Peyer's patch (tissue), 4 donors: ENCODE measurements around the gene ARPC5L. TPM values are rescaled to one million over a fixed set of nuclear protein-coding genes. Genes with fewer than 3 reads are reported as not detected.
A peak's percentile ranks its signal among the peaks of the same experiment; 100 is the strongest.
"Not testable (repeated sequence)": the region's sequence is repeated elsewhere in the genome, so short reads cannot be mapped to it uniquely, and the experiment has no call there.

Experiments used
- DNase-seq, 3 donors: peaks; one replicate each; pipeline ENCODE4 v3.0.0-alpha.2; 2017 to 2019
- H3K27ac ChIP-seq, 4 donors: fragments of 200-600 bp; sonication (generic); one replicate each; pipeline ENCODE4 v1.5.1; 2016 to 2019
- H3K27me3 ChIP-seq, 2 donors: fragments of 200-600 bp; sonication (generic); one replicate each; pipeline ENCODE4 v1.5.1; 2019
- H3K36me3 ChIP-seq, 3 donors: fragments of 200-600 bp; sonication (generic); one replicate each; pipeline ENCODE4 v1.5.1; 2016 to 2019
- H3K4me1 ChIP-seq, 4 donors: fragments of 200-600 bp; sonication (generic); one replicate each; pipeline ENCODE4 v1.5.1; 2016 to 2019
- H3K4me3 ChIP-seq, 4 donors: fragments of 200-600 bp; sonication (generic); 1 replicate in 3 of 4; 2 replicates in 1 of 4; pipeline ENCODE4 v1.5.1; 2016 to 2019; ENCODE audit warnings: mild to moderate bottlenecking in 1 of 4
- H3K9me3 ChIP-seq, 4 donors: fragments of 200-600 bp; sonication (generic); one replicate each; pipeline ENCODE4 v1.5.1; 2016 to 2019; ENCODE audit warnings: mild to moderate bottlenecking in 1 of 4
- POLR2A ChIP-seq, 2 donors: fragments of 450-650 bp; IDR thresholded peaks; one replicate each; pipeline ENCODE4 v1.5.1; 2017; ENCODE audit warnings: antibody characterized with exemption in 2 of 2, mild to moderate bottlenecking in 2 of 2, moderate library complexity in 2 of 2
- total RNA-seq, 4 donors: library from RNA; depleted of rRNA; stranded (reverse); fragments of >200 nt; gene quantifications; one replicate each; pipeline ENCODE4 v1.1.0, GENCODE V29; 2016
- TF ChIP-seq, protein P1 (sequence below), 6 experiments: fragments of 450-650 bp in 4 of 6; fragments of 200-600 bp in 2 of 6; sonication (generic) in 1 of 6; IDR thresholded peaks; one replicate each; pipeline ENCODE4 v1.5.1; 2017 to 2019; ENCODE audit warnings: antibody characterized with exemption in 6 of 6, mild to moderate bottlenecking in 3 of 6, moderate library complexity in 1 of 6

Gene ARPC5L
- total RNA-seq, 4 donors from 2014 or later: 15.7 to 23.5 (median 18.0) TPM

DNA sequence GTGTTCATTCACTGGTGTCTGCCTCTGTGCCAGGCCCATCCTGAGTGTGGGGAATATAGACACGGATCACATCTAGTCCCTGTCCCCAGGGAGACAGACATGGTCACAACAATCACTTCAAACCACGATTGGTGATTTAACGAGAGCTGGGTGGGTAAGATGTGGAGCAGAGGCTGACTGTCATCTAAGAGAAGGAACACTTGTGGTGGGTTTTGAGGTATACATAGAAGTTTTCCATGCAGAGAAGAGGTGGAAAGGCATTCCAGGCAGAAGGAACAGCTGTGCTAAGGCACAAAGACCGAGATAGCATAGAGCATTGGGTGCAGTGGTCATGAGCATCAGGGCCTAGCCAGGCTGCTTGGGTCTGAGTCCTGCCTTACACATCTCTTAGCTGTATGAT, 31.3 kb upstream of the ARPC5L start:
- Histone ChIP-seq H3K36me3 (no peaks in the 10 kb centered on the region), H3K9me3 (no peaks in the 10 kb centered on the region), H3K4me1 (peaks cover 0 to 13% (median 0%) of the 10 kb centered on the region in 4 donors), H3K4me3 (no peak overlapping the region), H3K27me3 (no peaks in the 10 kb centered on the region), H3K27ac (no peak overlapping the region)
- TF ChIP-seq, protein P1, sequence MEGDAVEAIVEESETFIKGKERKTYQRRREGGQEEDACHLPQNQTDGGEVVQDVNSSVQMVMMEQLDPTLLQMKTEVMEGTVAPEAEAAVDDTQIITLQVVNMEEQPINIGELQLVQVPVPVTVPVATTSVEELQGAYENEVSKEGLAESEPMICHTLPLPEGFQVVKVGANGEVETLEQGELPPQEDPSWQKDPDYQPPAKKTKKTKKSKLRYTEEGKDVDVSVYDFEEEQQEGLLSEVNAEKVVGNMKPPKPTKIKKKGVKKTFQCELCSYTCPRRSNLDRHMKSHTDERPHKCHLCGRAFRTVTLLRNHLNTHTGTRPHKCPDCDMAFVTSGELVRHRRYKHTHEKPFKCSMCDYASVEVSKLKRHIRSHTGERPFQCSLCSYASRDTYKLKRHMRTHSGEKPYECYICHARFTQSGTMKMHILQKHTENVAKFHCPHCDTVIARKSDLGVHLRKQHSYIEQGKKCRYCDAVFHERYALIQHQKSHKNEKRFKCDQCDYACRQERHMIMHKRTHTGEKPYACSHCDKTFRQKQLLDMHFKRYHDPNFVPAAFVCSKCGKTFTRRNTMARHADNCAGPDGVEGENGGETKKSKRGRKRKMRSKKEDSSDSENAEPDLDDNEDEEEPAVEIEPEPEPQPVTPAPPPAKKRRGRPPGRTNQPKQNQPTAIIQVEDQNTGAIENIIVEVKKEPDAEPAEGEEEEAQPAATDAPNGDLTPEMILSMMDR (IDR thresholded peaks at IDR 0.05): no peak
- no peak for TF ChIP-seq POLR2A (IDR thresholded peaks at IDR 0.05)
- no peak for DNase-seq

DNA sequence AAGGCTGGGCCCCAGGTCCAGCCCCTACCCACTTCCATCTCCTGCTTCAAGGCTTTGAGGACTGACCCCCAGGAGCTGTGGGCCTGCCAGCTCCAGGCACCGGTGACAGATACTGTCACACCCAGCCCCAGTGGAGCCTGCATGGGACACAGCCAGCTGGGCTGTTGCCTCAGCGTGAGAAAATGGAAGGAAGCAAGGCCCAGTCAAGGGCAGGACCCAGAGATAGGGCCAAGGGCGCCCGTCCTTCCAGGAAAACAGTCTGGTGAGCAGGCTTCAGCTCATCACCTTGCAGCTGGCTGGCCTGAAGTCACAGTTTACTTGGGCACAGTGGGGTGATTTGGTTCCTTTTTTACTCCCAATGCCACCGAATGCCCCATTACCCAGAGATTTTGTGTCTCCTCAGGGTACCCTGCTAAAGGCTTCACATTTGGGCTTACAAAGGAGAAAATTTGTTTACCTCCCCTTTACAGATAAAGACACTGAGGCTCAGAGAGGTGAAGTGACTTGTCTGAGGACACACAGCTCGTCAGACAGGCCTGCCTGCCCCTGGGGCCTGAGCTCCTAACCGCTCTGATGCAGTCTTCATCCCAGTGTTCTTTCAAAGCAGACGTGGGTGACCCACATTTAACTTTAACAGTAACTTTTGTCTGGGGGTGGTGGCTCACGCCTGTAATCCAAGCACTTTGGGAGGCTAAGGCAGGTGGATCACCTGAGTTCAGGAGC, 30.1 kb upstream of the ARPC5L start:
- no peak for DNase-seq
- H3K9me3 ChIP-seq: no peaks in the 10 kb centered on the region
- no peaks in the 10 kb centered on the region for H3K36me3 ChIP-seq
- H3K27ac ChIP-seq: peak overlapping the region in 2 of 4 donors; percentile 14 to 72
- H3K27me3 ChIP-seq: no peaks in the 10 kb centered on the region
- TF ChIP-seq POLR2A (IDR thresholded peaks at IDR 0.05): no peak
- TF ChIP-seq, protein P1 (IDR thresholded peaks at IDR 0.05): no peak
- H3K4me1 ChIP-seq: peaks cover 0 to 13% (median 0%) of the 10 kb centered on the region in 4 donors
- no peak overlapping the region for H3K4me3 ChIP-seq

DNA sequence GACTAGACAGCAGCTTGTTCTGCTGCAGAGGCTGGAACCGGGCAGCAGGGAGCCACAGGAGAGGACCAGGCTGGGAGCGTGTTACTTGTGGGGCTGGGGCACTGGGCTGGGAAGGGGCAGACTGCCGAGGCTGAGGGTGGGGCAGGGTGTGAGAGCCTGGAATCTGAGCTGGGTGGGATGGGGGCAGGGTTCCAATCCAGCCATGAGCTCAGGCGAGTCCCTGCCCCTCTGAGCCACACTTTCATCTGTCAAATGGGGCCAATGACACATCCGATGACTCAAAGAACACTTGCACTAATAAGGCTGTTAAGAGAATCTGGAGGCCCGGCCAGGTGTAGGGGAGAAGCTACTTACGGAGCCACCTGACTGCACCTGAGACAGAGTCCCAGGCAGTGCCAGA, 27.3 kb upstream of the ARPC5L start:
- Histone ChIP-seq H3K4me1 (peaks cover 0 to 13% (median 0%) of the 10 kb centered on the region in 4 donors), H3K27ac (peak overlapping the region in 2 of 4 donors; percentile 61 to 80), H3K9me3 (no peaks in the 10 kb centered on the region), H3K36me3 (no peaks in the 10 kb centered on the region), H3K4me3 (peak overlapping the region in 1 of 4 donors; percentile 21), H3K27me3 (no peaks in the 10 kb centered on the region)
- peak in 2 of 3 donors; percentile 77 to 83 for DNase-seq
- peak in 1 of 2 donors; percentile 27 for TF ChIP-seq POLR2A (IDR thresholded peaks at IDR 0.05)
- TF ChIP-seq, protein P1 (IDR thresholded peaks at IDR 0.05): no peak

DNA sequence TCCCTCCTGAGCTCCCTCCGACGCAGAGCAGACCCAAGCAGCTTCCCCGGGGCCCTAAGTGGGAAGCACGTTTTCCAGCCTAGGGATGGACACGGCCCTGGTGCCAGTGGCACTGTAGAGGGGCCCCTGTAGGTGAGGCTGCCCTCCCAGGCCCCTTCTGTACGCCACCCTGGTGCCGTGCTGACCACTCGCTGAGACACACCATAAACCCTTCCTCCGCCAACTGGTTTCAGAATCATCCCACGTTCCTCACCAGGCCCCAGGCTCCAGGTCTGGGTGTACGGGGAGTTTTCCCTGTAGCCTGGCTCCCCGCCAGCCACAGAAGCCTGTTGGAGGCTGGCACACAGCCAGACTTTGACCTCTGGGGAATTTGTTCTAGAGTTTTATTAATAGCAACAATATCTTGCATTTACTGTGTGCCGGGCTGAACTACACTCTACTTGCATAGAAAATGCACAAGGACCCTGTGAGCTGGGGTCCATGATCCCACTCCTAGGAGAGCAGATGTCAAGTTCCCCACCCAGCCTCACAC, 26.8 kb upstream of the ARPC5L start:
- no peak for TF ChIP-seq POLR2A (IDR thresholded peaks at IDR 0.05)
- TF ChIP-seq, protein P1 (IDR thresholded peaks at IDR 0.05): no peak
- Histone ChIP-seq H3K4me1 (peaks cover 0 to 13% (median 0%) of the 10 kb centered on the region in 4 donors), H3K27ac (peak overlapping the region in 2 of 4 donors; percentile 61 to 80)

DNA sequence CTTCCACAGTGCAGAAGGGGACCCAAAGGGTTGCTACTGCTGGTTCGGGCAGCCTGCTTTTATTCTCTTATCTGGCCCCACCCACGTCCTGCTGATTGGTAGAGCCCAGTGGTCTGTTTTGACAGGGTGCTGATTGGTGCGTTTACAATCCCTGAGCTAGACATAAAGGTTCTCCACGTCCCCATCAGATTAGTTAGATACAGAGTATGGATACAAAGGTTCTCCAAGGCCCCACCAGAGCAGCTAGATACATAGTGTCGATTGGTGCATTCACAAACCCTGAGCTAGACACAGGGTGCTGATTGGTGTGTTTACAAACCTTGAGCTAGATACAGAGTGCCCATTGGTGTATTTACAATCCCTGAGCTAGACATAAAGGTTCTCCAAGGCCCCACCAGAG, 23.8 kb upstream of the ARPC5L start:
- not testable (repeated sequence) for H3K4me3 ChIP-seq, H3K27ac ChIP-seq, H3K9me3 ChIP-seq, H3K27me3 ChIP-seq, DNase-seq, H3K36me3 ChIP-seq
- peaks cover 0 to 13% (median 0%) of the 10 kb centered on the region in 4 donors for H3K4me1 ChIP-seq

More for the DNA sequence above, 26.8 kb upstream of the ARPC5L start:
- H3K27me3 ChIP-seq: no peaks in the 10 kb centered on the region
- H3K36me3 ChIP-seq: no peaks in the 10 kb centered on the region
- H3K4me3 ChIP-seq: peak overlapping the region in 1 of 4 donors; percentile 21
- H3K9me3 ChIP-seq: no peaks in the 10 kb centered on the region
- DNase-seq: peak in 2 of 3 donors; percentile 80 to 81

DNA sequence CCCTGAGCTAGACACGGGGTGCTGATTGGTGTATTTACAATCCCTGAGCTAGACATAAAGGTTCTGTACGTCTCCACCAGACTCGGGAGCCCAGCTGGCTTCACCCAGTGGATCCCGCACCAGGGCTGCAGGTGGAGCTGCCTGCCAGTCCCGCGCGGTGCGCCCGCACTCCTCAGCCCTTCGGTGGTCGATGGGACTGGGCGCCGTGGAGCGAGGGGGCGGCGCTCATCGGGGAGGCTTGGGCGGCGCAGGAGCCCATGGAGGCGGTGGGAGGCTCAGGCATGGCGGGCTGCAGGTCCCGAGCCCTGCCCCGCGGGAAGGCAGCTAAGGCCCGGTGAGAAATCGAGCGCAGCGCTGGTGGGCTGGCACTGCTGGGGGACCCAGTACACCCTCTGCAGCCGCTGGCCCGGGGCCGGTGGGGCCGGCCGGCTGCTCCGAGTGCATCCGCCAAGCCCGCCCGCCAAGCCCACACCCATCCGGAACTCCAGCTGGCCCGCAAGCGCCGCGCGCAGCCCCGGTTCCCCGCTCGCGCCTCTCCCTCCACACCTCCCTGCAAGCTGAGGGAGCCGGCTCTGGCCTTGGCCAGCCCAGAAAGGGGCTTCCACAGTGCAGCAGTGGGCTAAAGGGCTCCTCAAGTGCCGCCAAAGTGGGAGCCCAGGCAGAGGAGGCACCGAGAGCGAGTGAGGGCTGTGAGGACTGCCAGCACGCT, 23.2 kb upstream of the ARPC5L start:
- DNase-seq, H3K27me3 ChIP-seq, H3K36me3 ChIP-seq, H3K9me3 ChIP-seq, H3K27ac ChIP-seq: not testable (repeated sequence)
- Histone ChIP-seq H3K4me3 (peak overlapping the region in 2 of 4 donors; percentile 22 to 32), H3K4me1 (peaks cover 0 to 13% (median 0%) of the 10 kb centered on the region in 4 donors)
